LoVo (cell line): Measurements from ENCODE around the gene KRTAP9-8.
"Not testable (repeated sequence)": the region's sequence is repeated elsewhere in the genome, so short reads cannot be mapped to it uniquely, and the experiment has no call there.

Experiments
- DNase-seq: peaks from one replicate; pipeline ENCODE4 v3.0.0-alpha.2; 2016; ENCODE audit warnings: low spot score

Gene KRTAP9-8

DNA sequence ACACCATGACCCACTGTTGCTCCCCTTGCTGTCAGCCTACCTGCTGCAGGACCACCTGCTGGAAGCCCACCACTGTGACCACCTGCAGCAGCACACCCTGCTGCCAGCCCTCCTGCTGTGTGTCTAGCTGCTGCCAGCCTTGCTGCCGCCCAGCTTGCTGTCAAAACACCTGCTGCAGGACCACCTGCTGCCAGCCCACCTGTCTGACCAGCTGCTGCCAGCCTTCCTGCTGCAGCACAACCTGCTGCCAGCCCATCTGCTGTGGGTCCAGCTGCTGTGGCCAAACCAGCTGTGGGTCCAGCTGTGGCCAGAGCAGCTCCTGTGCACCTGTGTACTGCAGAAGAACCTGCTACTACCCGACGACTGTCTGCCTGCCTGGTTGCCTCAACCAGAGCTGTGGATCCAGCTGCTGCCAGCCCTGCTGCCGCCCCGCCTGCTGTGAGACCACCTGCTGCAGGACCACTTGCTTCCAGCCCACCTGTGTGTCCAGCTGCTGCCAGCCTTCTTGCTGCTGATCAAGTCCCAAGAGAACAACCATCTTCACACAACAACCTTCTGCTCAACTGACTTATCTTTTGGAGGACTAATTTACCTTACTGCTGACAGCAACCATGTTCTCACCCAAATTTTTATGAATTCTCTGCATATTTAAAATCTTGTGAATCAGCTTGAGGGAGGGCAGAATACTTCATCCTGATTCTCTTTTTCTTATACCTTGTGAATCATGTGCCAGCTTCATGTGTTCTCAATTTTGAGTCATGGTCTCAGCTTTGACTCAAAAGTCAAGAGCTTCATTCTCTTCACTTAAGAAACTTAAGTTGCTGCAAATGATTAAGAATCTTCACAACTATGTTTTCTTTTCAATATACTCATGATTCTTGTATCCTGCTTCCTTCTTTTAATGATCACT is 17.8 kb downstream of the KRTAP9-8 start, which contains the start of gene KRTAP9-9:
Gene KRTAP9-9, plus strand, starts transcription at position 4 of the 910 bp plus-strand sequence.
- DNase-seq, result not testable (repeated sequence)

DNA sequence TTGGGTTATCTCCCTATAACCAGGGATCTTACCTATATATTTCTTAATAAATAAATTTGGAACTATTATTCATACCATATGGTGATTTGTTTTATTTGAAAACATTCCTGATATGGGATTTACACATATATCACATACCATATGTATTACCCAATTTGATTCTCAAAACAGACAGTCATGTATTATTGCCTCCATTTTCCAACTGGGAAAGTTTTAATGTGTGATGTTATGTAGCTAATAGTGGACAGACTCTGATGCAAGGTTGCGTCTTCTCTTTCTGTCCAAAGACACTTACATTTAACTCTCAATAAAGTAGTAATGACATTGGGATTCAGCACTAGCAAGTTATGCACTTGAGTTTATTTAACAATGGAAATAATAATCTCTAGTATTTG is 18.5 kb downstream of the KRTAP9-8 start:
- DNase-seq, result no peak

DNA sequence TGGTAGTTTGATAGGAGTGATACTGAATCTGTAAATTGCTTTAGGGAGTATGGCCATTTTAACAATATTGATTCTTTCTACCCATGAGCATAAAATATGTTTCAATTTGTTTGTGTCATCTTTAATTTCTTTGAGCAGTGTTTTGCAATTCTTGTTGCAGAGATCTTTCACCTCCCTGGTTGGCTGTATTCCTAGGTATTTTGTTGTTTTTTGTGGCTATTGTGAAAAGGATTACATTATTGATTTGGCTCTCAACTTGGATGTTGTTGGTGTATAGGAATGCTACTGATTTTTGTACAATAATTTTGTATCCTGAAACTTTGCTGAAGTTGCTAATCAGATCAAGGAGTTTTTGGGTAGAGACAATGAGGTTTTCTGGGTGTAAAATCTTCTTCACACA is 20.6 kb downstream of the KRTAP9-8 start:
- no peak for DNase-seq

DNA sequence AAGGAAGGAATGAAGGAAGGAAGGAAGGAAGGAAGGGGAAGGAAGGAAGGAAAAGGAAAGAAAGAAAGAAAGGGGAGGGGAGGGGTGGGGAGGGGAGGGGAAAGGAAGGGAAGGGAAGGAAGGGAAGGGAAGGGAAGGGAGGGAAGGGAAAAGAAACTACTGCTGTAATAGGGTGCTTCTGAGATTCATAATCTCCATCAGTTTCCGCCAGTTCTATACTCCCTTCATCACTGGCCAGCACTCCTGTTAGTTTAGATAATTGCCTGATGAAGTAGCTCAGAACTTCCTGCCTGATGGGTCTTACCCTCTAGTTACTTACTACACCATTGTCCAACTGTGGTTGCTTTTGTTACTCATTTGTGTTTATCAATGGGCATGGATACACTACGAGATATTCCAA is 25.4 kb downstream of the KRTAP9-8 start:
- no peak for DNase-seq

DNA sequence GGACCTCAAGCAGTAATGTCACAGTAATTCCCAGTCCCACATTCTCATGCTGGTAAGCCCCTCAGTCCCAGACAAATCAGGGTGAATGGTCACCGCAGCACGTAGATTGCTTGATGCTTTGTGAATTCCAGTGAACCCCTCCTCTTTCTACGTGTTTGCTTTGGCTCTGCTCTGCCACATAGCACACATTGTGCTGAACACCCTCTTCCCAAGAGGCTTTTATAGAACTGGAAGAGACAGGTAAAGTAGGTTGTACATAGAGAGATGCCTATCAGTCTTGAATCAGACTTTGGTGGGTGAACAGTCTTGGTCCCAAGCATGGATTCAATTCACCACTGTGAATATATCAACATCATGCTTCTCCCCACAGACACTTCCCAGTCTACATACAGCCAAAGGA is 26.8 kb downstream of the KRTAP9-8 start:
- DNase-seq, result no peak

DNA sequence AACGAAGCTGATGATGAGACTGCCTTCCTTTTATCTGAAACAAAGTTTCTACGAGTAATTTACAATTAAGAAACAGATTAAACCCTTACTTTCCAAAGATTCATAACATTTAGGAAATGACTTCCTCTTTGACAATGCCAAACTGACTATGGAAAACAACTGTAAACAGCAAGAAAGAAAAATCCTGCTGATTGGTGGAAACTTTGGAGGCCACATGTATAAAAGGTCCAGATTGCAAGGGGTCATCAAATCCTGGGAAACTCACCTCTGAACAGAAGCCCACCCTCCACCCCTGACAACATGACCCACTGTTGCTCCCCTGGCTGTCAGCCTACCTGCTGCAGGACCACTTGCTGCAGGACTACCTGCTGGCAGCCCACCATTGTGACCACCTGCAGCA is 27.3 kb downstream of the KRTAP9-8 start, which contains the start of gene KRTAP9-6:
Gene KRTAP9-6, plus strand, starts transcription at position 301 of the 400 bp plus-strand sequence. Its CDS starts 0 bp downstream, at position 301.
- DNase-seq, result no peak

DNA sequence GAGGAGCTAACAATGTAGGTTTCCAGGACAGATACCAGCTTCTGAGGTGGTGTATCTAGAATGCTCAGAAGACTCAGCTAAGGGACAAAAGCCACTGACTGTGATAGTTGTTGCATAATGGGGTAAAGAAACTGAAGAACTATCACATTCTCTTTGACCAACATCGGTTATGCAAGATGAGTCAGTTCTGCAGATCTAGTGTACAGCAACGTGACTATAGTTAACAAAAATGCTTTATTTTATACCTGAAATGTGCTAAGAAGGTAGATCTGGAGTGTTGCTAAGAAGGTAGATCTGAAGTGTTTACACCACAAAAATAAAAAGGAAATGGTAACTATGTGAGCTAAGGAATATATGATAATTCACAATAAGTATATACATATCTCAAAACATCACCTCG is 29.9 kb downstream of the KRTAP9-8 start:
- no peak for DNase-seq

DNA sequence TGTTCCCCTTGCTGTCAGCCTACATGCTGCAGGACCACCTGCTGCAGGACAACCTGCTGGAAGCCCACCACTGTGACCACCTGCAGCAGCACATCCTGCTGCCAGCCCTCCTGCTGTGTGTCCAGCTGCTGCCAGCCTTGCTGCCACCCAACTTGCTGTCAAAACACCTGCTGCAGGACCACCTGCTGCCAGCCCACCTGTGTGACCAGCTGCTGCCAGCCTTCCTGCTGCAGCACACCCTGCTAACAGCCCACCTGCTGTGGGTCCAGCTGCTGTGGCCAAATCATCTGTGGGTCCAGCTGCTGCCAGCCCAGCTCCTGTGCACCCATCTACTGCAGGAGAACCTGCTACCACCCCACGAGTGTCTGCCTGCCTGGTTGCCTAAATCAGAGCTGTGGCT is 33.5 kb downstream of the KRTAP9-8 start:
- not testable (repeated sequence) for DNase-seq

DNA sequence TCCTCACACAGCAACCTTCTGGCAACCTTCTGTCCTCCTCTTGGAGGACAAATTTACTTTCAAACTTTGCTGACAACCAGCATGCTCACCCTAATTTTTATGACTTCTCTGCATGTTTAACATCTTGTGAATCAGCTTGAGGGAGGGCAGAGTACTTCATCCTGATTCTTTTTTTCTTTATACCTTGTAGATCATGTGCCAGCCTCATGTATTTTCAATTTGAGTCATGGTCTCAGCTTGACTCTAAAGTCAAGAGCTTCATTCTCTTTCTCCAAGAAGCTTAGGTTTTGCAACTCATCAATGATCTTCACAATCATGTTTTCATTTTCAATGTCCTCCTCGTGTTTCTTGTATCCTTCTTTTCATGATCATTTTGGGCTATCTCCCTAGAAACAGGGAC is 34.1 kb downstream of the KRTAP9-8 start:
- DNase-seq, result no peak

DNA sequence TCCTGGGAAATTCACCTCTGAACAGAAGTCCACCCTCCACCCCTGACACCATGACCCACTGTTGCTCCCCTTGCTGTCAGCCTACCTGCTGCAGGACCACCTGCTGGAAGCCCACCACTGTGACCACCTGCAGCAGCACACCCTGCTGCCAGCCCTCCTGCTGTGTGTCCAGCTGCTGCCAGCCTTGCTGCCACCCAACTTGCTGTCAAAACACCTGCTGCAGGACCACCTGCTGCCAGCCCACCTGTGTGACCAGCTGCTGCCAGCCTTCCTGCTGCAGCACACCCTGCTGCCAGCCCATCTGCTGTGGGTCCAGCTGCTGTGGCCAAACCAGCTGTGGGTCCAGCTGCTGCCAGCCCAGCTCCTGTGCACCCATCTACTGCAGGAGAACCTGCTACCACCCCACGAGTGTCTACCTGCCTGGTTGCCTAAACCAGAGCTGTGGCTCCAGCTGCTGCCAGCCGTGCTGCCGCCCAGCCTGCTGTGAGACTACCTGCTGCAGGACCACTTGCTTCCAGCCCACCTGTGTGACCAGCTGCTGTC is 37.9 kb downstream of the KRTAP9-8 start, which contains the start of gene KRTAP9-7:
Gene KRTAP9-7, plus strand, starts transcription at position 51 of the 543 bp plus-strand sequence. Its CDS starts 0 bp downstream, at position 51.
- DNase-seq, result not testable (repeated sequence)

DNA sequence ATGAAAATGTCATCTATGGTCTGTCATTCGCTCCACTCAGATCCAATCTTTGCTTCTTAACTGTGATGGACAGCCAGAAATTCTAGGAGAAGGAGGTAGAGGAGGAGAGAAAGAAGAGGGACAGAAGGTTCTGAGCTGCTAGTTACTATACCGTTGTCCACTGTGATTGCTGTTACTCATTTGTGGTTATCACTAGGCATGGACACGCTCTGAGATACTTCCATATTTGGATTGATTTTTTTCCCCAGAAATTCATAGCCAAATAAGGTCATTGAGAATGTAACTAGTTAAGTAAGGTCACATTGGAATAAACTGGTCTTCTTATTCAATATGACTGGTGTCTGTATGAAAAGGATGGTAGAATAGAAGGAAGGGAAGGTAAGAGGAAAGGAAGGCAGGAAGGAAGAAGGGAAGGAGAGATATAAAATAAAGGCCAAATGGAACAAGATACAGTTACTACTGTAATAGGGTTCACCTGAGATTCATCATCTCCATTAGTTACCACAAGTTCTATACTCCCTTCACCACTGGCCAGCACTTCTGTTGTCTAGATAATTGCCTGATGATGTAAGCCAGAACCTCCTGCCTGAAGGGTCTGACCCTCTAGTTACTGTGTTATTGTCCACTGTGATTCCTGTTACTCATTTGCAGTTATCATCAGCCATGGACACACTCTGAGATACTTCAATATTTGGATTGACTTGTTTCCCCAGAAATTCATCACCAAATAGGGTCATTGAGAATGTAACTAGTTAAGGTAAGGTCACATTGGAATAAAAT is 40.6 kb downstream of the KRTAP9-8 start:
- DNase-seq, result no peak

DNA sequence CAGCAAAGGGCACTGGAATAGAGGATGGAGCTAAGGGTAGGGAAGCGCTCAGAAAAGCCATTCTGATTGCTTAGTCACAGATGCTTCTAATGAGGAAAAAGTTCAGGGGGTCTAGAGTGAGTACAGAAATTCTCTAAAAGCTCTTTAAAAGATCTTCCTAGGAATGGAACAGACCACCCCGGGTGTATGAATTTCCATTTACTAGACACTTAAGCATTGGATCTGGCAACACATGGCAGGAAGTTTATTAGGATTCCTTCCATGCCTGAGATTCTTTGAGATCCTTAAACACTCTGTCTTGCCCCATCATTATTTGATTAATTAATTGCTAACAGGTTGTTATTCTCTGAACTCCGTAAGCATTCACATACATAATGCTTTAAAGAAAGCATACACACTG is 46.2 kb downstream of the KRTAP9-8 start:
- no peak for DNase-seq

DNA sequence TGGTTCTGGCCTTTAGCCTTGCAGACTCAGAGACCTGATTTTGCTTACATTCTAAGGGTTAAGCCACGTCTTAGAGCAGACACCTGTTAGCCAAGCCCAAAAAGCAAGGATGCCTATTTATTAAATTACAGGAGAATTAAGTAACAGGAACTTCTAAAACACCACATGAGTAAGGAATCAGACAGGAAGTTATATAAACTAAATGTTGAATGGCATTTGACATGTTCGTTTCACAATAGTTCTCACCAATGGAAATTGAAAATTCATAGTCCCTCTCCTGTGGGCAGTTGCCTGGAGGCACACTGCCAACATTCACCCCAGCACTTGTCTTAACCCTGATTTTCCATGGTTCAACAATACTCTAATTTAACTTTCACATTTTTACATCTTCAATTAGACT is 46.7 kb downstream of the KRTAP9-8 start:
- DNase-seq, result no peak

DNA sequence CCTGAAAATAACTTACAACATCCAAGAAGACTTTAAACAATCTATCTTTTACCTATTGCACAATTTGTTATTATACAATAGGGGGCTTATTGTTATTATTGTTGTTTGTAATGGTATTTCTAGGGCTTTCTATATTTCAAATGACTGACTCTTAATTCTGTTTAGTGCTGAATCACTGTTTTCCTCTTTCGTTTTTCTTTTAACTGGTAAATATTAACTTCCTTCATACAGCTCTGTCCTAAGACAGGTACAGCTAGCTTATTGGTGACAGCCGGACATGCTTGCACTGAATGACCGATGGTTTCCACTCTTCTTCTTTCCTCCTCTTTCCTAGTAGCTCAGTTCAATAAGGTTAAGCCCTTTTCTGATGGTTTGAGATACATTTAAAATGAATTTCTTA is 49.3 kb downstream of the KRTAP9-8 start:
- no peak for DNase-seq
